ENCODE results near the gene COL4A2. TPM values are rescaled to one million over a fixed set of nuclear protein-coding genes. Genes with fewer than 3 reads are reported as not detected.

The COL4A2 gene
- polyA plus RNA-seq, 1 experiment: 886 TPM

DNA sequence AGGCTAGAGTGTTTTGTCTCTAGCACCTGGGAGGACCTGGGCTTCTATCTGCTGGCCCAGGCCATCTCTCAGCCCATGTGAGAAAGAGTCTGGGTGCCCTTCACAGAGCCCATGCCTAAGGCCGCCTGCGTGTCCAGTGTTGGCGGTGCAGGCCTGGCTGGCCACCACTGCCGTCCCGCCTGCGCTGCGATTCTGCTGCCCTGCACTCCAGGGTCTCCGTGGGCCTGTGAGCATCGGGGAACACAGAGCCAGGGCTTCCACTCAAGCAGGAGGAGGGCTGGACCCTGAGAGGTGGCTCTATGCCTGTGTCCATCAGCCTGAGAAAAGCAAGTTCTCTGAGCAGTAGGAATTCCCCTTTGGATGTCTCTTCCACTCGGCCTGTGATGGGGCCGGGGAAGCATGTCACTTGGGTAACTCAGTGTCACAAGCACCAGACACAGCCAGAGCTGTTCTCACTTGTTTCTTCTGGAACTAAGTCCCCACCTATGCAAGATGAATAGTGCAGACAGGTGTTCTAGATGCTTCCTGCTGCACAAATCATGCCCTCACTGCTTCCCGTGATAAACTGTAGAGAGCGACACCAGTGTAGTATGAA is 160.5 kb downstream of the COL4A2 start:
- no peak for DNase-seq (ENCODE audit: low read depth)
- Histone ChIP-seq H3K4me3 (ENCODE audit: low read depth, low read length) (no peak overlapping the region), H3K27me3 (ENCODE audit: control insufficient read depth, insufficient read depth, low read length) (no peaks in the 10 kb centered on the region), H3K36me3 (ENCODE audit: control insufficient read depth, insufficient read depth, low read length) (peaks cover 42% of the 10 kb centered on the region)
- POLR2A ChIA-PET: no interaction called here
- CTCF ChIA-PET: no interaction called here
- no peak for TF ChIP-seq CTCF (IDR thresholded peaks at IDR 0.05; ENCODE audit: insufficient read depth, low read depth, low read length)

- POLR2A ChIA-PET: no interaction called here
- DNase-seq (ENCODE audit: low read depth): no peak
- no peak for TF ChIP-seq CTCF (IDR thresholded peaks at IDR 0.05; ENCODE audit: insufficient read depth, low read depth, low read length)
- Histone ChIP-seq H3K4me3 (ENCODE audit: low read depth, low read length) (no peak overlapping the region), H3K27me3 (ENCODE audit: control insufficient read depth, insufficient read depth, low read length) (no peaks in the 10 kb centered on the region), H3K36me3 (ENCODE audit: control insufficient read depth, insufficient read depth, low read length) (peaks cover 39% of the 10 kb centered on the region)
- CTCF ChIA-PET: interaction anchor here (0.6 kb wide), 1 partner anchor 1736 kb away, joined by 3 read pairs; no protein-coding TSS in a partner anchor
Measured at GRCh38 chr13:110468986-110469495, 162.0 kb downstream of the COL4A2 start.

DNA sequence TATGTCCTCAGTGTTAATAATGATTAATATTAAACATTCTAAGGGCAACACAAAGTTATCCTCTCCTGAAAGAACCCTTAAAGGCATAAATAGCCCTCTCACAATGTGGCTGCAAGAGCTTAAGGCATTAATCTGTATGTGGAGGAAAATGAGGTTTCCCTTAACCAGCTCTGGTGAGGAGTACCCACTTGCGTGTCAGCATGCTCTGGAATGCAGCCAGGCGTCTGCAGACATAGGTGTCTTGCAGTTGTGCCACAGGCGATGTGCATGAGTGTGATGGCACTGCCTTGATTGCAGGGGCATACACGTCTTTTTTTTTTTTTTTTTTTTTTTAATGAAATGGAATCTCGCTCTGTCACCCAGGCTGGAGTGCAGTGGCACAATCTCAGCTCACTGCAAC is 162.5 kb downstream of the COL4A2 start:
- DNase-seq (ENCODE audit: low read depth): no peak
- POLR2A ChIA-PET: interaction anchor here (0.6 kb wide), 1 partner anchor 491 kb away, joined by 15 read pairs; no protein-coding TSS in a partner anchor
- H3K27me3 ChIP-seq (ENCODE audit: control insufficient read depth, insufficient read depth, low read length): no peaks in the 10 kb centered on the region
- peaks cover 40% of the 10 kb centered on the region for H3K36me3 ChIP-seq (ENCODE audit: control insufficient read depth, insufficient read depth, low read length)
- no peak overlapping the region for H3K4me3 ChIP-seq (ENCODE audit: low read depth, low read length)
- no peak for TF ChIP-seq CTCF (IDR thresholded peaks at IDR 0.05; ENCODE audit: insufficient read depth, low read depth, low read length)
- CTCF ChIA-PET: no interaction called here

- no peaks in the 10 kb centered on the region for H3K27me3 ChIP-seq (ENCODE audit: control insufficient read depth, insufficient read depth, low read length)
- DNase-seq (ENCODE audit: low read depth): no peak
- ChIA-PET POLR2A (interaction anchor here (0.6 kb wide), 1 partner anchor 490 kb away, joined by 15 read pairs; no protein-coding TSS in a partner anchor), CTCF (no interaction called here)
- H3K4me3 ChIP-seq (ENCODE audit: low read depth, low read length): no peak overlapping the region
- TF ChIP-seq CTCF (IDR thresholded peaks at IDR 0.05; ENCODE audit: insufficient read depth, low read depth, low read length): no peak
- H3K36me3 ChIP-seq (ENCODE audit: control insufficient read depth, insufficient read depth, low read length): peaks cover 44% of the 10 kb centered on the region
Measured at GRCh38 chr13:110470272-110471009, 163.4 kb downstream of the COL4A2 start.

- no peak for TF ChIP-seq CTCF (IDR thresholded peaks at IDR 0.05; ENCODE audit: insufficient read depth, low read depth, low read length)
- DNase-seq (ENCODE audit: low read depth): no peak
- POLR2A ChIA-PET: interaction anchor here (0.7 kb wide), 1 partner anchor 31 kb away, joined by 5 read pairs; no protein-coding TSS in a partner anchor
- CTCF ChIA-PET: no interaction called here
- Histone ChIP-seq H3K4me3 (ENCODE audit: low read depth, low read length) (no peak overlapping the region), H3K27me3 (ENCODE audit: control insufficient read depth, insufficient read depth, low read length) (no peaks in the 10 kb centered on the region), H3K36me3 (ENCODE audit: control insufficient read depth, insufficient read depth, low read length) (peaks cover 43% of the 10 kb centered on the region)
Measured at GRCh38 chr13:110471156-110471832, 164.2 kb downstream of the COL4A2 start.
